SK-N-SH (cell line): ENCODE measurements around the gene GTF3C1.

Source experiments
- EZH2phosphoT487 ChIP-seq: fragments of 200-600 bp; sonication (generic); IDR thresholded peaks from 2 replicates; pipeline ENCODE4 v1.6.1; 2017; ENCODE audit warnings: low read depth, mixed run types, mild to moderate bottlenecking, antibody characterized with exemption, moderate library complexity, borderline replicate concordance
- TF ChIP-seq, protein P1 (sequence below): fragments of 200-600 bp; sonication (generic); IDR thresholded peaks from 2 replicates; pipeline ENCODE4 v1.6.1; 2017; ENCODE audit warnings: antibody characterized with exemption, mild to moderate bottlenecking, moderate library complexity
- TF ChIP-seq, protein P2 (sequence below): IDR thresholded peaks from 2 replicates; pipeline ENCODE4 v1.4.0; 2012; ENCODE audit warnings: low read depth, borderline replicate concordance

- TF ChIP-seq EZH2phosphoT487: no peak
- TF ChIP-seq, protein P1, sequence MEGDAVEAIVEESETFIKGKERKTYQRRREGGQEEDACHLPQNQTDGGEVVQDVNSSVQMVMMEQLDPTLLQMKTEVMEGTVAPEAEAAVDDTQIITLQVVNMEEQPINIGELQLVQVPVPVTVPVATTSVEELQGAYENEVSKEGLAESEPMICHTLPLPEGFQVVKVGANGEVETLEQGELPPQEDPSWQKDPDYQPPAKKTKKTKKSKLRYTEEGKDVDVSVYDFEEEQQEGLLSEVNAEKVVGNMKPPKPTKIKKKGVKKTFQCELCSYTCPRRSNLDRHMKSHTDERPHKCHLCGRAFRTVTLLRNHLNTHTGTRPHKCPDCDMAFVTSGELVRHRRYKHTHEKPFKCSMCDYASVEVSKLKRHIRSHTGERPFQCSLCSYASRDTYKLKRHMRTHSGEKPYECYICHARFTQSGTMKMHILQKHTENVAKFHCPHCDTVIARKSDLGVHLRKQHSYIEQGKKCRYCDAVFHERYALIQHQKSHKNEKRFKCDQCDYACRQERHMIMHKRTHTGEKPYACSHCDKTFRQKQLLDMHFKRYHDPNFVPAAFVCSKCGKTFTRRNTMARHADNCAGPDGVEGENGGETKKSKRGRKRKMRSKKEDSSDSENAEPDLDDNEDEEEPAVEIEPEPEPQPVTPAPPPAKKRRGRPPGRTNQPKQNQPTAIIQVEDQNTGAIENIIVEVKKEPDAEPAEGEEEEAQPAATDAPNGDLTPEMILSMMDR: no peak
- TF ChIP-seq, protein P2, sequence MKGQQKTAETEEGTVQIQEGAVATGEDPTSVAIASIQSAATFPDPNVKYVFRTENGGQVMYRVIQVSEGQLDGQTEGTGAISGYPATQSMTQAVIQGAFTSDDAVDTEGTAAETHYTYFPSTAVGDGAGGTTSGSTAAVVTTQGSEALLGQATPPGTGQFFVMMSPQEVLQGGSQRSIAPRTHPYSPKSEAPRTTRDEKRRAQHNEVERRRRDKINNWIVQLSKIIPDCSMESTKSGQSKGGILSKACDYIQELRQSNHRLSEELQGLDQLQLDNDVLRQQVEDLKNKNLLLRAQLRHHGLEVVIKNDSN: no peak
Observed at GRCh38 chr16:27539120-27539519, 10.6 kb downstream of the GTF3C1 start.
